CD4-positive, alpha-beta T cell treated with Interleukin-6 at 100 ng/mL for 8 hours (primary cell): ENCODE data around the gene DNAJB12.
"Not testable (repeated sequence)": the region's sequence is repeated elsewhere in the genome, so short reads cannot be mapped to it uniquely, and the experiment has no call there.

Experiments
- DNase-seq: peaks from one replicate; pipeline ENCODE4 v3.0.0-alpha.2; 2020; ENCODE audit warnings: mixed read lengths, low spot score

DNAJB12 gene

GRCh38 chr10:72331575-72332422, 22.9 kb downstream of the DNAJB12 start:
- peak; percentile 84 for DNase-seq

GRCh38 chr10:72330069-72330426, 24.7 kb downstream of the DNAJB12 start:
- DNase-seq: no peak

GRCh38 chr10:72329290-72330068, 25.2 kb downstream of the DNAJB12 start:
- no peak for DNase-seq

- no peak for DNase-seq
These were observed 25.9 kb downstream of the DNAJB12 start for GRCh38 chr10:72328829-72329204.

GRCh38 chr10:72328045-72328828, 26.5 kb downstream of the DNAJB12 start:
- no peak for DNase-seq

- DNase-seq: peak; percentile 63
These were observed 27.8 kb downstream of the DNAJB12 start for GRCh38 chr10:72326665-72327603.

- not testable (repeated sequence) for DNase-seq
These were observed 29.2 kb downstream of the DNAJB12 start for GRCh38 chr10:72325243-72326175.

- DNase-seq: no peak
These were observed 30.9 kb downstream of the DNAJB12 start for GRCh38 chr10:72323771-72324191.

- no peak for DNase-seq
These were observed 31.5 kb downstream of the DNAJB12 start for GRCh38 chr10:72323108-72323749.

GRCh38 chr10:72322280-72323058, 32.2 kb downstream of the DNAJB12 start:
- DNase-seq: peak; percentile 66

GRCh38 chr10:72322030-72322279, 32.8 kb downstream of the DNAJB12 start:
- no peak for DNase-seq

GRCh38 chr10:72321248-72322029, 33.3 kb downstream of the DNAJB12 start:
- DNase-seq: no peak

- DNase-seq: peak; percentile 56
These were observed 34.0 kb downstream of the DNAJB12 start for GRCh38 chr10:72320676-72321247.

GRCh38 chr10:72319416-72320254, 35.1 kb downstream of the DNAJB12 start:
- peak; percentile 87 for DNase-seq

GRCh38 chr10:72318418-72319262, 36.1 kb downstream of the DNAJB12 start:
- no peak for DNase-seq
